GM12892 (cell line): ENCODE data around the gene UBTD1.

Experiments used
- POLR2A ChIP-seq: IDR thresholded peaks from 2 replicates; pipeline ENCODE4 v1.6.1; 2011; ENCODE audit warnings: low read depth, low read length, control low read depth
- POLR2AphosphoS5 ChIP-seq: IDR thresholded peaks from 2 replicates; pipeline ENCODE4 v1.6.1; 2011; ENCODE audit warnings: low read depth, low read length, control low read depth

DNA sequence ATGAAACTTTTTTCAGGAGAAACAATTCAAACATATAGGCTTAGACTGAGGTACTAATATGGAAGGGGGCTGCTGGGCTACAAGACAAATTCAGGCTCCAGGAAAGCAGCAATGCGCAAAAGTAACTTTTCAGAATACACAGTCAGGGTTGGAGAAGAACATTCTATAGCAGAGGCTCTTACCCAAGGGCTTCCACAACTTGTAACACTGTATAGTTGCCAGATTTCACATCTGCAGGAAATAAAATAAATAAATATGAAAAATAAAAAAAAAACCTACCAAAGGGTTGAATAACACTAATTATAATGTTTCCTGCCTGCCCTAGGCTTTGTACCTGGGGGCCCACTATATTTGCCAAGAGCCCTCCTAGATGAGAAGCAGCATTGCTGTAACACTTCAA, 14.8 kb upstream of the UBTD1 start:
- TF ChIP-seq POLR2A (no peak), POLR2AphosphoS5 (no peak)
